Inferior parietal cortex (tissue), 1 donor: ENCODE results near the gene CSF1R.
A peak's percentile ranks its signal among the peaks of the same experiment; 100 is the strongest.

Source experiments
- DNase-seq: peaks from one replicate; pipeline ENCODE4 v3.0.0-alpha.2; 2016; ENCODE audit errors: extremely low spot score

Gene CSF1R

GRCh38 chr5:150069672-150070627 is 16.4 kb downstream of the CSF1R start:
- no peak for DNase-seq

GRCh38 chr5:150068961-150069645 is 17.3 kb downstream of the CSF1R start:
- no peak for DNase-seq

- no peak for DNase-seq
Observed at GRCh38 chr5:150068472-150068871, 17.9 kb downstream of the CSF1R start.

DNA sequence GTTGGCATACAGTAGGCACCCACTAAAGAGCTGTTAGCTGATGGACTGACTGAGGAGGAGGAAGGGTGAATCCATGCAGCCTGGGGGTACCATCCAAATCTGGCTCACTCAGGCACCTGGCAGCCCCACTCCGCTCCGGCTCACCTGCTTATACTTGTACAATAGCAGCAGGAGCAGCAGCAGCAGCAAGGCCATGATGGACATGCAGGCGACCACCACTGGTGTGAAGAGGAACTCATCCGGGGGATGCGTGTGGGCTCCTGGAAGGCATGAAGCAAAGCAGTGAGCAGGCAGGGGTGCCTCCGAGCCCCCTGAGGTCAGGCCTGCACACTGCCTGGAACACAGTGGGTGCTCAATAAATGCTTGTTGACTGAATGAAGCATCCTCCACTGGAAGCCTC is 18.3 kb downstream of the CSF1R start:
- DNase-seq: no peak

- DNase-seq: no peak
Observed at GRCh38 chr5:150067405-150067960, 18.9 kb downstream of the CSF1R start.

DNA sequence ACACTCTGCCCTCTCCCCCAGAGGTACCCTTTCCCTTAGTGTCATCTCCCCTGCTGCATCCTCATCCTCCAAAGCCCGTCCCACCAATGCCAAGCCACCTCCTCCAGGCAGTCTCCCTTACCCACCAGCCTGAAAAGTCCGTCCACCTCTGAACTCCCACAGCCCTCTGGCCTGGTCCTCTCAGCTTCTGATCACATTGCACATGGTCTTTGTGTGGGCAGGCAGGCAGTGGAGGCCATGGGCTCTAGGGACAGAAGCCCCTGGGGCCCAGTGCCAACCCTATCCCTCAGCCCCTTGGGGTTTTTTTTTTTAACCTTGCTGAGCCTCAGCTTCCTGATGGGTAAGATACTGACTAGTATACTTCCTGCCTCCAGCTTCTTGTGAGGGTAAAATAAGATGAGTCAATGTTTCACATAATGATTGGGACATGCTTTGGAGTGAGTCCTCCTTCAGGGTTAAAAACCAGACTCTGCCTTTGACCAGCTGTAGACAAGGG is 19.4 kb downstream of the CSF1R start:
- DNase-seq: no peak

DNA sequence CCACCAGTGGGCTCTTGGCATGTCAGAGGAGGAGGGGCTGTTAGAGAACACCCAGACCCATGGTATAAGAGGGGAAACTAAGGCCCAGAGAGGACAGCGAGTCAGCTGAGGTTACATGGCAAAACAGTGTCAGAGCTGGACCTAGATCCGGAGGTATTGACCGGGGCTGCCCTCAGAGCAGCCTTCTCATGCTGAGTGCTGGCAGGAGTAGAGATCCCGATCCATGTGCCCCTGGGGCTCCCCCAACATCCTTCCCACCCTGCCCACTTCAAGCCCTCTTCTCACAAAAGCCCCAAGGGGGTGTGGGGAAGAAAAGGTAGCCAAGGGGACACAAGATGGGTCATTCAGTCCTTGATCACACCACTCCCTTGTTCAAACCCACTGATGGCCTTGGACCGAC is 19.9 kb downstream of the CSF1R start:
- DNase-seq: no peak

- DNase-seq: no peak
Observed at GRCh38 chr5:150065886-150066285, 20.5 kb downstream of the CSF1R start.

- no peak for DNase-seq
Observed at GRCh38 chr5:150065346-150065745, 21.0 kb downstream of the CSF1R start.

DNA sequence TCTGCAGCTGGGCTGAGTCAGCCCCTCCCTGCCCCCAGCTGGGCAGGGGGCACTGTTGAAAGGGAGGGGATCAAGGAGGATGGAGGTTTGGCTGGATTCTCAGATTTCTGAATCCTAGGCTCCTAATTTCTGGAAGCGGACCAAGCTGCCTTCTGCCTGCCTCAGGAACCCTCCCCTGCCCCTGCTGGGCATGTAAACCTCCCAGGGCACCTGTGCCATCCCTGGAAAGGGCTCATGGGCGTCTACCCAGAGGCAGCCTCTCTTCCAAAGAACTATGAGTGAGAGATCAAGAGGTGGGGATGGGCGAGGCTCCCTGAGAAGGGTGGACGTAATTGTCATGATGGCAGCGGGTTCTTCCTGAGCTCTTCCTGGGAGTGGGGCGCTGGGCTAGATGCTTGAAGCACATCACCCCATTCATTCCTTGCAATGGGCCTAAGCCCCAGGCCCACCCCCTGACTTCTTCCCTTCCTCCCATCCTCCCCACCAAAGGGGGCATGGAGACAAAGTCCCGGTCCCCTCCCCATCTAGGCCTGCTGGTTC is 21.6 kb downstream of the CSF1R start:
- no peak for DNase-seq

DNA sequence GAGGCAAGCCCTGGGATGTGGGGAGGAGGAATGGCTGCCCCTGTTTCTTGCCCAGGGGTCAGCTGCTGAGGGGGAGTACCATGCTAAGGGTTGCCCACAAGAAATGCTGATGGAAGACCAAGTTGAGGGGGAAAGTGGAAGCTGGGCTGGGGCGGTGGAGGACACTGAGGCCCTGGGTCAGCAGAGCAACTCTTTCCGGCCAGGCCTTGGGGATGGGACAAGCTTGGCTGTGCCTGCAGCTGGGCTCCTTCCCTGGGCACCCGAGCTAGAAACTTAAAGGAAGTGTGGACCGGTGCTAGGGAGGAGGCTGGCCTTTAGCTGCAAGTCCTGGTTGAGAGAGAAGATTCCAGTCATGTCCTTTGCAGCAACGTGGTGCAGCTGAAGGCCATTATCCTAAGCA is 22.7 kb downstream of the CSF1R start:
- no peak for DNase-seq

GRCh38 chr5:150062216-150062922 is 24.0 kb downstream of the CSF1R start:
- DNase-seq: no peak

DNA sequence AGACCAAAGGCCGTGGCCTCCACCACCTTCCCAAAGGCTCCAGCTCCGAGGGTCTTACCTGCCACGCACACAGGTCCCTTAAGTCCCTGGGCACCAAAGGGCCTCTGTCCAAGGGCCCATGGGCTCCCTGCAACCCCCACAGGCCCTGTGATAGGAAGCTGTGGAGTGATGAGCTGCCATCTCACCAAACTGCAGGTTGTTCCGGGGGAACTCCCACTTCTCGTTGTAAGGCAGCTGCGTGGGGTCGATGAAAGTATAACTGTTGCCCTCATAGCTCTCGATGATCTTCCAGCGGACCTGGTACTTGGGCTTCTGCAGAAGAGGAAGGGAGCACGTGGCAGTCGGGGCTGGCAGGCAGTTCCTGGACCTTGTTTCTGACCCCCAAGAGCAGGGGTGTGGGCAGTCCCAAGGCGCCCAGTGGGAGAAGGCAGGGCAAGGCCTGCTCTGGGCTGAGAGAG is 24.8 kb downstream of the CSF1R start:
- DNase-seq: no peak

DNA sequence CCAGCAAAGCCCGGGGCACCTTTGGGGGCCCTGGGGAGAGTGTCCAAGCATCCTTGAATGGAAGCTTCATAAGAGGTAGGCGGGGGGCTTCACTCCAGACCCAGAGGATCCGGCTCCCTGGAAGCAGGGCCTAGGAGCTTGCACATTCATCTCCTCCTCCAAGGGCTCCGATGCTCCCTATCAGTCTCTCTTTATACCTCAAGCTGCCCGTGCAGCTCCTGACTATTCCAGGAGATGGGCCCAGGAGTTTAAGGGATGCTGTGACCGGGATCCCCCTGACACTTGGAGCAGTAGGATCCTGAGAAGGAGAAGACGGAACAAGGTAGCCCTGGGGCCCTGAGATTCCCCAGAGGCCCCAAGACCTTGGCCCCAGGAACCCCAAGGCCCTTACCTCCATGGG is 25.9 kb downstream of the CSF1R start:
- no peak for DNase-seq

DNA sequence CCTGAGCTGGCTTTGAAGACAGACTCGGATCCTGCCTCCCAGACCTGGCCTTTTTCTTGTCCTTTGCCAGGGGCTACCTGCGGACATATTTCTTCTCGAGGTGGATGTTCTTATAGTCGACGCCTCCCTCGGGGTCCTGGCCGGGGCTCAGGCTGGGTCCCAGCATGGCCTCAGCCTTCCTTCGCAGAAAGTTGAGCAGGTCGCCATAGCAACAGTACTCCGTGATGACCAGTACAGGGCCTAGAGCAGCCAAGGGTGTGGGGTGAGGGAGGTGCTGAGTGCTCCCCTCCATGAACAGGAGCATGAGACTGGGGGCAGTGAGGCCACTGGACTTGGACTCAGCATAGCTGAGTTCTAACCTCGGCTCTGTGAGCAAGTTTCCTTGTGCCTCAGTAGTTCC is 26.7 kb downstream of the CSF1R start:
- DNase-seq: no peak

GRCh38 chr5:150058480-150059126 is 27.8 kb downstream of the CSF1R start:
- peak; percentile 45 for DNase-seq

GRCh38 chr5:150057996-150058395 is 28.4 kb downstream of the CSF1R start:
- DNase-seq: no peak

DNA sequence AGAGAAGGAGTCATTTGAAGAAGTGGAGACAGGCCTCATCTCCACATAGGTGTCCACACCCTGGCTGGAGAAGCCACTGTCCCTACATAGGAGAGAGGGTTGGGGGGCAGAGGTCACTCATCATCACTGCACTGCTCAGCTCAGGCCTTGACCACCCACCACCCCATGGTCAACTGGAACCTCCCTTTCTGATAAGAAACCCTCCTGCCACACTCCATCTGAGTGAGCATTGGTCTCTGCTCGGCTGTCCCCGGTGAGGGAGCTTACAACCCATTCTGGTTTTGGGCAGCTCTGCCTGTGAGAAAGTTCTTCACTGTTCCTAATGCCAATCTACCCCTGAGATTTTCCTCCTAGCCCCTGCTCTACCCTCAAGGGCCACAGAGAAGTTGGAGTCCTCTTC is 28.8 kb downstream of the CSF1R start:
- no peak for DNase-seq

DNA sequence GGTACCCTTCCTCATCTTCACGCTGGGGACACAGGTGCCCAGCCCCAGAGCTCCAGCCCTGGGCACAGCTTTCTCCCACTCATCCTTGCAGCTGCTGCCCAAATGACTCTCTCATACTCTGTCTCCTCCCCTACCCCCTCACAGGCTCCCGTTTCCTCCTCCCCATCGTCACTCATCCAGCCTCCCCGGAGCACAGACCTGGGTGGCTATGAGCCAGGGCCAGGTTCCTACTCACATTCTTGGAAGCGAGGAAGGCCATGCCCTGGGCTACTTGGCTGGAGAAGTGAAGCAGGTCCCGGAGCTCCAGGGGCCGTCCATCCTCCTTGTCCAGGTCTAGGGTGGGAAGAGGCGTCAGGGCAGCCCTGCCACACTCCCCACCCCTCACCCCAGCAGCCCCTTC is 29.3 kb downstream of the CSF1R start:
- no peak for DNase-seq

- DNase-seq: no peak
Observed at GRCh38 chr5:150056075-150056443, 30.3 kb downstream of the CSF1R start.
